Measurements from ENCODE around the gene RELCH.

GRCh38 chr18:62248313-62248712 is 61.3 kb downstream of the RELCH start:
- TF ChIP-seq REST (IDR thresholded peaks at IDR 0.05; ENCODE audit: insufficient read depth in 1 of 2, low read depth in 2 of 2, low read length in 2 of 2) (no peak), POLR2AphosphoS5 (IDR thresholded peaks at IDR 0.05; ENCODE audit: low read depth, low read length) (no peak), TAF1 (IDR thresholded peaks at IDR 0.05; ENCODE audit: borderline replicate concordance, insufficient read depth, low read length) (no peak), SIN3A (IDR thresholded peaks at IDR 0.05; ENCODE audit: borderline replicate concordance, insufficient read depth, low read length) (no peak), FOXP2 (optimal IDR thresholded peaks at IDR 0.05; ENCODE audit: borderline replicate concordance, extremely low read depth, extremely low read length, insufficient read depth) (no peak)
